Stimulated activated CD8-positive, alpha-beta memory T cell treated with anti-CD3 and anti-CD28 coated beads, Interleukin-4, amount 100 ng/mL, for 1 hour (primary cell): ENCODE measurements around the gene CYP27A1.
"Not testable (repeated sequence)": the region's sequence is repeated elsewhere in the genome, so short reads cannot be mapped to it uniquely, and the experiment has no call there.

Experiments
- DNase-seq, 2 donors: peaks; one replicate each; pipeline ENCODE4 v3.0.0-alpha.2; 2020; ENCODE audit warnings: low read depth in 2 of 2, low spot score in 1 of 2

The CYP27A1 gene

GRCh38 chr2:218772759-218773158 lies 9.2 kb upstream of the CYP27A1 start:
- DNase-seq: not testable (repeated sequence)

DNA sequence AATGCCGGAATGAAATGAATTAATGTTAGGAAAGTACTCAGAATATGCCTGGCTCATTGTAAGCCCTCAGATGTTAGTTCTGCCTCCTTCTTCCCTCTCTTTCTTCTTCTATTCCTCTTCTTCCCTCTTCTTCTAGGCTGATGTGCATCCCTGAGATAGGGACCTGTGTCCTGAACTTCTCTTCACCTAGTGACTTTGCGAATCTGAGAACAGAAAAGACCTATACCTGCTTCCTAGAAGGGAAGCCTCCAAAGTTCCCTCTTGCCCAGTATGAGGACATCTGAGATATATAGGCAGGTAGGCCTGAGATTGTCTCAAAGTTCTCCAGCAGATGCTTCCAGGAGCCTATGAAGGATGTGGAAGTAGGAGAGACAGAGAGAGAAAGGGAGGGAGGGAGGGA lies 8.1 kb upstream of the CYP27A1 start:
- DNase-seq: no peak

- DNase-seq: no peak
Measured at GRCh38 chr2:218776488-218776887, 5.5 kb upstream of the CYP27A1 start.

DNA sequence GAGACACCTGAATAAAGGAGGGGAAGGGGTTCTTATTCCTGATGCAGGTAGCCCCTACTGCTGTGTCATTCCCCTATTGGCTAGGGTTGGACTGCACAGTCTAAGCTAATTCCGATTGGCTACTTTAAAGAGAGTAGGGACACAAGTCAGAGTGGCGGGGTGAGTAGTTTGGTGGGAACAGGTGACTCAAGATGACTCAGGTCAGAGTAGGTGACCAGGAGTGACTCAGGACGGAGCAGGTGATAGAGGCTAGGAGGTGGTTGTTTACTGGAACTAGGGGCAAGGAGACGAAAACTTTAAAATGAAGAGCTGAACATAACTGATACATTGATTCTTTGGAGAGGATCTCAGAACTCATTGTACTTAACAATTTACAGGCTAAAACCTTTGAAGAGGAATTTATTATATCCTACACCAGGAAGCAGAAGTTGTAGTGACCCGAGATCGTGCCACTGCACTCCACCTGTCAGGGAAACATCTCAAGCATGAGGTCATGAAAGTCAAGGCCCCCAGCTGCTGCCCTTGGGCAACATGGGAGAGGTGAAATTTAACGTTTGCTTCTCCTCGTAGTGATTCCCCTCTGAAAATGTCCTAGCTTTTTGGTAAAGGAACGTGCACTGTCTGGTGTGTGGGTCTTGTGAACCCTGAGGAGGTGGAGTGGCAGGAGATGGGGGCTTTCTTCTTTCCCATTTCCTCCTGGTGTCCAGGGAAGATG lies 4.5 kb upstream of the CYP27A1 start:
- DNase-seq: no peak

- no peak for DNase-seq
Measured at GRCh38 chr2:218780046-218780445, 1.9 kb upstream of the CYP27A1 start.

GRCh38 chr2:218780851-218781690 lies 876 bp upstream of the CYP27A1 start:
- no peak for DNase-seq

DNA sequence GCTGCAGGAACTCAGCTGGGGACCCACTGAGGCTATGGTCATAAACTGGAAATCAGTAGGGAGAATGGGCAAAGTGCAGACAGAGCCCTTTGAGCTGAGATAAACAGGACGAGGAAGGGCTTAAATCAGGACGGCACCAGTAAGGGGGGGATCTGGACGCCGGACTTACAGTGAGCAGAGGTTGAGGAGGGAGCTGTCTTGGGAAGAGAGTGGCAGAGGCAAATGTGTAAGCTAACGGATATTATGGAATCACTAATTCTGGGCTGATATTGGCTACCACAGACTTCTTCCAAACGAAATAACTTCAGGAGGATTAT lies 539 bp downstream of the CYP27A1 start:
- no peak for DNase-seq

DNA sequence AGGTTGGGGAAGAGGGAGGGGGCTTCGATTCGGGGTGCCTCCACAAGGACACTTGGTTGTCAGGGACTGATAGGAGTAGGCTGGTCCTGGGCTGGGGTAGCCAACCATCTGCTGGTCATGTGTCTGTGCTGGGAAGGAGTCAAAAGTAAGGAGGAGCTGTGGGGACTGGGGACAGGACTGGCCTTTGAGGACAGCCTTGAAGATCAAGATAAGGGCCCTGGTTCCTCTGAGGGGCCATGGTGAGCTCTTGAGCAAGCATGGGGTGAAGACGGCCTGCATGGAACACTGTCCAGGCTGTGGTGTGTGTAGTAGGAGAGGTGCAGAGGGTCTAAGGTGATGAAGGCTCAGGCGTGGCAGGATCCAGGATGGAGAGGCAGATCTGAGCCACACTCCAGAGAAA lies 1.7 kb downstream of the CYP27A1 start:
- DNase-seq: no peak

DNA sequence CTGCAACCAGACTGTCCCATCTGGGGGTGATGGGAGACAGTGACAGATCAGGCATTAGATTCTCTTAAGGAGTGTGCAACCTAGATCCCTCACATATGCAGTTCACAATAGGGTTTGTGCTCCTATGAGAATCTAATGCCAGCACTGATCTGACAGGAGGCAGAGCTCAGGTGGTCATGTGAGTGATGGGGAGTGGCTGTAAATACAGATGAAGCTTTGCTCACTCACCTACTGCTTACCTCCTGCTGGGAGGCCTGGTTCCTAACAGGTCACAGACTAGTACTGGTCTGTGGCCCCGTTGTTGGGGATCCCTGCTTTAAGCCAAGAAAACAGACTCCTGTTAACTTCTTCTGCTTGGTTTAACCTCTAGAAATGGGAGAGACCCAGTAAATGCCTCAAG lies 3.2 kb downstream of the CYP27A1 start:
- DNase-seq: no peak

DNA sequence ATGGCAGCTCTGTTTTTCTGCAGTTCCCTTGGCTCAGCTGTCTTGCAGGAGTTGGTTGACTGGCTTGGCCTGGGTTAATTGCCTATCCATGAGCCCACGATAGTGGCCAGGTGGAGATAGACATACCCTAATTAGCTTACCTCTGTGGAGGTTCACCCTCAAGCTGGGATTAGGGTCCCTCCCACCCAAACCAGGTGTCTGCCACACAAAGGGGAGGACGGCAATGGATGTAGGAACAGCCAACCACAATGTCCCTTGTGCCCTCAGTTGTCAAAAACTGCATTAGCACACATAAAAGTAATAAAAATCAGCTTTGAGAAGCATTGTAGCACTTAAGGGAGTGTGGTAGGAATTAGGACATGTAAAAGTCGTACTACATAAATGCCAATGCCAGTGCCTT lies 4.2 kb downstream of the CYP27A1 start:
- DNase-seq: no peak

DNA sequence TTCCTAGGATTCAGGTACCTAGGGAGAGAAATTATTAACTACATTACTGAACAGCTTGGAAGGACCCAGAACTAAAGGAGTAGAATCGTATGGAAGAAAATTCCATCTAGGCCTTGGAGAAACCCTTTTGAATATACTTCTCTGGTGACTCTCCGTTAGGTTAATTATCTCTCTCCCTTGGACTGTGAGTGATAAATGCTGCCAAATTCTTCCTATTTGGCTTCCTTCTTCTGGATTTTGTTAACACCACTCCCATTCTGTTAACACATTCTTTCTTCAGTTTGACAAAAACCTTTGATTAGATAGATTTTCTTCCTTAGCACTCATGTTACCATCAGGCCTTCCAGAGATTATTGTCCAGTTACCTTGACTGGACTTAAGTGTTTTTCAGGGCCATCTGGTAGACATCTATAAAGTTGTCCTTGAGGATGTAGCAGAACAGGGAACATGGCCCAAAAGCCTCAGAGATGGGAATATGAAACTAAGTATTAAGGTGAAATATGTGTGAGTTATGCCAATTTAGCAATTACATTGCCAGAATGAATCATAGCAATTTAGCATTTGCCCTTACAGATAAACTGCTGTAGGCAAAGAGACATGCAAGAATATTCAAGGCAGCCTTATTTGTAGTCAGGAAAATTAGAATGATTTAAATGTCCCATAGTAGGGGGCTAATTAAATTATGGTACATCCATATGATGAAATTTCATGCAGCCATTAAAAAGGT lies 6.7 kb downstream of the CYP27A1 start:
- no peak for DNase-seq

DNA sequence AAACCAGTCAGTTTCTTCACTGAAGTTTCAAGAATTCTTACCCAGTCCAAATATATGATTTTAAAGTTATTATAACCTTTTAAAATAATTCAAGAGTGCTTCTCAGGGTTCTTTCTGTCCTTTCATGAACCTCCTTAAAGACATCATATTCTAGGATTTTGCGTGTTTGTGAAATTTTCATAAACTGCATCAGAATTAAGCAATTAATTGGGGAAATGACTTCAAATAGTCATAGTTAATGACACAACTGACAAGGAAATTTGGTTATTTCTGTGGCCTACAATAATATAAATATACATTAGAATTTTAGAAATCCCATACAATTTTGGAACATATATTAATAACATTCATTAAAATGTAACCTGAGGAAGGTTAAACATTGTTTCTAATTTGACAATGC lies 10.5 kb downstream of the CYP27A1 start:
- no peak for DNase-seq

- DNase-seq: no peak
Measured at GRCh38 chr2:218796691-218797090, 14.7 kb downstream of the CYP27A1 start.

- DNase-seq: no peak
Measured at GRCh38 chr2:218798767-218799504, 17.0 kb downstream of the CYP27A1 start.

- DNase-seq: no peak
Measured at GRCh38 chr2:218799990-218800389, 18.0 kb downstream of the CYP27A1 start.

- DNase-seq: no peak
Measured at GRCh38 chr2:218802386-218802994, 20.5 kb downstream of the CYP27A1 start.

- DNase-seq: no peak
Measured at GRCh38 chr2:218804817-218805216, 22.9 kb downstream of the CYP27A1 start.

- no peak for DNase-seq
Measured at GRCh38 chr2:218805627-218806026, 23.7 kb downstream of the CYP27A1 start.

GRCh38 chr2:218806346-218806978 lies 24.5 kb downstream of the CYP27A1 start:
- DNase-seq: no peak

DNA sequence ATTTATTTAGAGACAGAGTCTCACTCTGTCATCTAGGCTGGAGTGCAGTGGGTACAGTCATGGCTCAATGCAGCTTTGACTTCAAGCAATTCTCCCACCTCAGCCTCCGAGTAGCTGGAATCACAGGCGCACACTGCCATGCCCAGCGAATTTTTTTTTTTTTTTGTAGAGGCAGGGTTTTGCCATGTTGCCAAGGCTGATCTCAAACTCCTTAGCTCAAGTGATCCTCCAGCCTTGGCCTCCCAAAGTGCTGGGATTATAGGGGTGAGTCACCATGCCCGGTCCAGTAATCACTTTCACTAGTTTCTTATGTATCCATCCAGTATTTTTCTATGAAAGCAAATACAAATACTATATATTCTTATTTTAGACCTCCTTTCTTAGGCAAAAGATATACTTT lies 25.7 kb downstream of the CYP27A1 start:
- no peak for DNase-seq

- DNase-seq: no peak
Measured at GRCh38 chr2:218809515-218809914, 27.6 kb downstream of the CYP27A1 start.
